ENCODE measurements around the gene TTI1.

Gene TTI1

DNA sequence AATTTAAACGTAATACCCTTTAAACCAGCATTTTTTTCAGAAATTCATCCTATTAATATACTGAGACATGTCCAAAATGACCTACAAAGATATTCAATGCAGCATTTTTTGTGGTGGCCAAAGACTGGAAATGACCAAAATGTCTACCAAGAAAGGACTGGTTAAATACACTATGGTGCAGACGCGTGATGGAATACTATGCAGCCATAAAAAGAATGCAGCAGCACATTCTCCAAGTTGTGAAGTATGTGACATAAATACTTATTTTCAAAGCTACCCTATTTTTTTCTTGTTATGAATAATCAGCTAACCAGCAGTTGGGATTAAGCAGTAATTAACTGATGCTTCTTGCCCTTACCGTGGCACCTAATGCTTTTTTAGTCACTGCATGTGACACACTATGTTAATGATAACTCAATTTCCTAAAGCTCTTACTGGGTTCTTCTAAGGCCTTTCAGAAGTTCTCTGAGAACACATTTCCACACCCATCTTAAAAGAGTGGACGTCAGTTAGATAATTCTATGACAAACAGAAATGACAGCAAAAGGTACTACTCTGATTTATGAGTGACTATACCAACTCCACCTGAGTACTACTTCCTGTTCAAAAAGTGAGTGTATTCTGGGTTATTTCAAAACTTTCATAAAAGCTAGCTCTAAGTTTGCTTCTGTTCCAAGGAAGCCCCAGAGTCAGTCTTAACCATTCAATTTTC lies 24.9 kb downstream of the TTI1 start:
- no peak for DNase-seq

DNA sequence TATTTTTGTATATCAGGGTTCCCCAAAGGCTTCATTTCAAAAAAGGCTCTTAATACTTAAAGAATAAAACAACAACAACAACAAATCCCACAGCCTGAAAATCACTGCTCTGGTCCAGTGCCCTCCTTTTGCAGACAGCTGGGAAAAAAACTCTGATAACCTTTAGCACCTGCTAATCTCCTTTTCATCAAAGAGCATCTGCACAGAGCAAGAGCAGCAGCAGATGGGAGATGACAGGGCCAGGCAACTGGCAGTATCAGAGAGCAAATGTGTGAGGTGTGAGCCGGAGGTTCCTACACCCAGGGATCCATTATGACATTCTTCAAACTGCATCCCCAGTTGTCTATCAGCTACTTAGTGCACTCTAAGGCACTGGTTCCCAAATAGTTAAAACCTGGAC lies 25.7 kb downstream of the TTI1 start:
- no peak for DNase-seq

DNA sequence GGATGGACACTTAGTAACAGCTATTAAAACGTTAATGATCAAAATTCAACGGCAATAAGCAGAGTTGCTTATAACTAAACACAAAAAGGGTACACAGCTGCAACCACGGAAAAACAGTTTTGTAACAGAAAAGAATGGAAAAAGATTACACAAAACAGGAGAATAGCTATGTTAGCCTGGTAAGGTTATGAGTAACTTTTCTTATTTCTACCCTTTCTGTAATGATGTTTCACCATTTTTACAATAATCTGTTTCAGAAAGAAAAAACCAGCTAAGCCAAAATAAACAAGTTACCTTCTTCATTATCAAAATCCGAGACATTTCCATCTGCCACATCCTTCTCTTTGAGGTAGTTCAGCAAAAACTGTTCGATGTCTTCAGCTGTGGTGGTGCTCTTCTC lies 27.4 kb downstream of the TTI1 start:
- DNase-seq, result no peak

DNA sequence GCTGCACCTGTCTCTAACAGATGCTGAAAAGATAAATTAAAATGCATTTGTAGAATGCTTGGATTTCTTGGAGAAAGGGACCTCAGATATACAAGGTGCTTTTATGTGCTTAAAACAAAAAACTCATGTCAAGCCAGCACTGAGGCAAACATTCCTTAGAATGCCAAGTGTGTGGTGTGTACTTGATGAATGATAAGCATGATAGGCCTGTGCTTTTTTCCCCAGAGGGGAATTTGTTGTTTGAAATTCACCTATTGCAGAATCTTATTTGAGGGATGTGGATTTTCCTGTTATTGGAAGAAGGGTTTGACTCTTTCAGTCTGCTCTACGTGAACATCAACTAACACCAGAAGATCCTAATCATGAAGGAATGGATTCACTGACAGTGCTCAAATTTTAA lies 28.8 kb downstream of the TTI1 start:
- DNase-seq, result no peak

DNA sequence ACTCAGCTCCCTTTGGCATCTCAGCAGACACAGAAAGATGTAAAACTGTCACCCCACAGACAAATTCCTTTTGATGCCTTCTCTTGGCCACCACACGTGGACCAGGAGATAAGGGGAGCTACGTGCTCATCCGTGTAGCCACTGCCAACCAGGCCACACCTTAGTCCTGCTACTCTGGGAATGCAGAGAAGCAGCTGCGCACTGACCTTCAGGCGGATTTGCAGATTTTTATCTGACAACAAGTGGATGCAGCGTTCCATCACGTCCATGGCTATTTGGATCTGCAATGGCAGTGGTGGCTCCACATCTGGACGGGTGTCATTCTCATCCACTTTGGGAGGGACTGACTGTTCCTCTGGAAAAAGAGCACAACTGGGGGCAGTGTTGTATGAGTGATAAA lies 30.8 kb downstream of the TTI1 start:
- DNase-seq, result no peak

DNA sequence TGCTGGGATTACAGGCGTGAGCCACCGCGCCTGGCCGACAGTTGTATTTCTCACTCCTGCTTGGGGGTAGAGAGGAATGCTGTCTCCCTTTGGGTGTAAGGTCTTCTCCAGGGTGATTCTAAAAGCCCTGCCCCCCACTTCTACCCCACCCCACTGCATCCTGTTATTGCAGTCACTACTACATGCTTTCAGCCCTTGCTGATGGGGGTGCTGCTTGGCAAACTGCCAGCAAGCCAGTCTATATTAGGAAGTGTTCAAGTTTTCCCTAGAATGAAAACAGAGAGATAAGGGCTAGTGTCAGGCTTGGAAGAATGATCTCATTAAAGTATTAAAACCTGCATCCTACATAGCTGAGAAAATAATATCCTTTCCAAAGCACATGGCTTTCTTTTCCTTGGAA lies 31.3 kb downstream of the TTI1 start:
- DNase-seq, result no peak

DNA sequence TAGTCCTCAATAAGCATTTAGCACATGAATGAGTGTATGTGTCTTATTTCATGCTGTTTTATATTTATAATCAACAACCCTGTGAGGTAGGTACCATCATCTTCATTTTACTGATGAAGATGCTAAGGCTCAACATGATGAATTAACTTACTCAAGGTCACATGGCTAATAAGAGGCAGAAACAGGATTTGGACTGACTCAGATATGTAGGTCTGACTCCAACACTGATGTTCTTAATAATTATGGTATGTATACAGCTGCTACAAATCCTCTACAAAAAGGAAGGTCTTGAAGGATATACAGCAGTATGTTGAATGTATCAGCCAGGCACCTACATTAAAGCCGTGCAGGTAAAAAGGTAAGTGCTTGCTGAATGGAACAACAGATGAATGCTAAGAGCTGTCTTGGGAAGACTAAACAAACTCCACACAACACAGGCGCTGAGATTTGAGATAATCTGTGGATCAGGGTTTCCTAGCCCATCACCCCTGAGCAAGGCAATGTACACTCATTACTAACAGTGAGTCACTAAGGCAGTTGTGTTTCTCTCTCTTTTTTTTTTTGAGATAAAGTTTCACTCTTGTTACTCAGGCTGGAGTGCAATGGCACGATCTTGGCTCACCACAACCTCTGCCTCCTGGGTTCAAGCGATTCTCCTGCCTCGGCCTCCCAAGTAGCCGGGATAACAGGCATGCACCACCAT lies 31.9 kb downstream of the TTI1 start:
- no peak for DNase-seq

DNA sequence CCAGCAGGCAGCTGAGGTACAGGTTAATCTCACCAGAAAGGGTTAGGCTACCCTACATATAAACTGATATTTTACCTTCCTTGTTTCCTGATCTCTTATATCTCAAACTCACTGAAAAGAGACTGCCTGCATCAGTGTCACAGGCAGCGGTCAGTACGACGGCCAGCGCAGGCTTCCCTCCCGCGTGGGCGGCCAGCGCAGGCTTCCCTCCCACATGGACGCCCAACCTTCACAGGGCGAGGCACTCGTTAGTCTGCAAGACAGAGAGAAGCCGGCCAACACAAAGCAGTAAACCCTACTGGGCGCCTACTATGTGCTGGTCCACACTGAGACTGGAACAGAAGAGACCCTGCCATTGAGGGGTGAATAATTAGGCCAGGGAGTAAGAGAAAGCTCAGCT lies 33.0 kb downstream of the TTI1 start:
- no peak for DNase-seq

DNA sequence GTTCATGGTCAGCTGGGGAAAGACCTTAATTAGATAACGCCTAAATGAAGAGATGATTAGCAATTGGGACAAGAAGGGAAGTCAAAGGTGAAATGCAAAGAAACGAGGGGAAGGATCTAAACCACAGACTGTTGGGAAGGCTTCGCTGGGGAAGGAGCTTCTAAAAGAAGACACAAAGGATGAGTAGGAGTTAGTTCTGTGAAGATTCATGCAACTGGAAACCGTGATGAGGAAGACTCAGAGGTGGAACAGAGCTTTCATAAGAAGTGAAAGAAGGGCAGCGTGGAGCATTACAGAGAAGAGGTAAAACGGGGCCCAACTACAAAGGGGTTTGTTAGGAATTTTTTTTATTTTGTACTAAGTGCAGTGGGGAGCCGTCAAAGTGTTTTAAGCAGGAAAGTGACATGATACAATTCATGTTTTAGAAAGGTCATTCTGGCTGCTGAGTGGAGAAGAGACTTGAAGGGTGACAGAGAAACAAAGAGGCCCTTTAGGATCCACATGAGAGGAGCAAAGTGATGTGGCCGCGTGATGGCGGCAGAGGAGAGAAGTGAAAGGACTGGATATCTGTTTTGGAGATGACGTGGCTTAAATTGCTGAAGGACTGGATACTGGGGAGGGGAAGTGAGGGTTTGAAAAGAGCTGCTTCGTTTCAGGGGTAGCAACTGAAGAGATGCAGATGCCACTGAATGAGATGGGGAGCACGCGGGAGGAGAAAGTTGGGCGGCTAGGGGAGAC lies 33.6 kb downstream of the TTI1 start:
- no peak for DNase-seq

DNA sequence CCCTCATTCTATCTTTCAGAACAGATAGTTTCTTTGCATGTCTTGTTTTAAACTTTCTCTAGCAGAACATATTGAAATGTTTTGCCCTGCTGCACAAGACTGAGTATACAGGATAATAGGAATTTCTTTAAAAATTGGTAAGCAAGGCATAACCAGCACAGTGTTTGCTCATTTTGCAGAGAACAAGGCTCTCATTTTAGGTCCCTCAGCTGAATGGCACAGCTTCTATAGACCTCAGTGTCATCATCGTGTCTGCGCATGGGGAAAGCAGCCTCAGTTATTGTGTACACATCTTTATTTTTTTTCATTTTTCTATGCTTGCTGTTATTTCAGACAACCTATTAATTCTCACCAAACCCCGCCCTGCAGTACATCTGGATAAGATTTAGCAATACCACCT lies 35.7 kb downstream of the TTI1 start:
- no peak for DNase-seq

DNA sequence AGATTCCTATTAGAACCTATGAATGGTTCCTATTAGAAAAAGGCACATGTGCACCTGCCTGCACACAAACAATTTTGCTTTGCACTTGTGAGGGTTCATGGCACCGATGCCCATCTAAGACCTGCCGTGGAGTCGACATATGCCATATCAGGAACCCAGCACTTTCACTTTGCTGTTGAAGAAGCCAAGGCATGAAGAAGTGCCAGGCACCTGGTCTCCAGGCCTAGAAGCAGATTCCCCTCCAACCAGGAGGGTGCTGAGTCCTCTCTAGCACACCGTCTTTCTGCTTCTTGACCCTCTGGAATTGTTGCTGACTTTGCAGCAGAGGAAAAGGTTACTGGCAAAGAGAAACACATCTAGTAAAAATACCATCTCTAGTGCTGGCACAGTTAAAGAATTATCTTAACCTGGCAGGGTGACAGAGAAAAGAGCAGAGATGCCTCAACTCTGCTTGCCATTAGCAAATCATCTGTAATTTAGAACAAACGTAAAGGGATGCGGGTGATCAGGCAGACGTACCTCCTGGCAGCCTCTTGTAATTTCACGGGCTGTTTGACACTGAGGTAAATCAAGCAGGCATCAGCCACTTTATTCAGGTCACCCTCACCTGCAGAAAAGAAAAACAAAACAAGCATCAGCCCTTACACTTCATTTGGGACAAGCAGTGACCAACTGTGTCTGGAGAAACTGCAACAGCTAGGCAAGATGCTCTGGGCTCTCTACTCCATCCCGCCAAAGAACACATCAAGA lies 37.2 kb downstream of the TTI1 start:
- no peak for DNase-seq

DNA sequence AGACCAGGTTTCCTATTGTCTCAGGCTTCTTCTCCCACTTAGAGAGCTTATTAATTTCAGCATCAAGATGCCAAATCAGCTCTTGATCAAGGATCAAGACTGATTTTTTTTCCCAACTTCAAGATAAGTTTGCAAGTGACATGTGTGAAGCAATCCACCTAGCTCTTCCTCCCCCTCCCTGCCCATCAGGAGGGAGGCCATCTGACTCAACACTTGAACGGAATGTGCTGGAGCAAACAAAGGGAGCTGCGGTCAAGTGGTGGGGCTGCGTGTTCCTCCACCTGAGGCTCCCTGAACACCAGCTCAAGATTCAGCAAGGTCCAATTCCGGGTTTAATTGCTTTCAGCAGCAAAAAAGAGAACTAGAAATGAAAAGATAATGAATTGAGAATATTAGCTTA lies 38.7 kb downstream of the TTI1 start:
- DNase-seq, result no peak

DNA sequence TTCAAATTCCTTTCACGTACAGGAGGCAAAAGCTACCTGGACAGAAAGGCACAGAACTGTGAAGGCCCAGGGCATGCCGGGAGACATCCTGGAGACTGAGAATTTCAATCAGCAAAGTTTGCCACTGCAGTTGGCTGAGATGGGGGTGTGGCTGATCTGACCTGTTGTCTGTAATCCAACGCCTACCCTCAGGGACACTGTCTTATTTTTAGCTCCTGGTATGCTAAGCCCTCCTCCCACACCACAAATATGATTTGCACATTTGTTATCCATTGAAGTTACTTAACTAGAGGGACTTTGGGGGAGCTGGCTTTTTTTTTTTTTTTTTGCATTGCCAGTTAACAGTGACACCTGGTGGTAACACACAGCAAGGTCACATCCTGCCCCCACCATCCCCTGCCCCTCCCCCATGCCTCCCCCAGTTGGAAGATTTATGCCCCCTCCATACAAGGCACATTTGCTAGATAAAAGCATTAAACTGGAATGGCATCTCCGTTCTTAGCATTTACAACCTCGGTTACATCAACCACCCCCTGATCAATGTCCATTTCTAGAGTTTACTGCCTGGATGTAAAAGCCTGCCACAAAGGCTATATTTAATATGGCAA lies 40.4 kb downstream of the TTI1 start:
- peak in 1 of 2 experiments; percentile 30 for DNase-seq

DNA sequence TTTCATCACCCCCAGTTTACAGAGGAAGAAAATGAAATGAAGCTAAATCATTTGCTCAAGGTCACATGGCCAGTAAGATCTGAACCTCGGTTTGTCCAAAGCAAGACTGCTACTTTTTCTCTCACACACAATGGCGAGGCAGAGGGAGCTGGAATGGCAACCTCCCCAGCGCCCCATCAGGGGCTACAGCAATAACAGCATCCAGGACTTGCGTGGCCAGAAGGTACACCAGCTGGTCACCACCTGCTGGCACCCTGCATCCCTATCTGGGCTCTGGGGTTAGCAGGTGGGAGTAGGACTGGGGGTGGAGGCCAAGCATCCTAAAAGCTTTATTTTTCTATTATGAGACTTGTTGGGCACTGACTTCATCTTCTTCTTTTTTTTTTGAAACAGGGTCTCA lies 41.3 kb downstream of the TTI1 start:
- no peak for DNase-seq

DNA sequence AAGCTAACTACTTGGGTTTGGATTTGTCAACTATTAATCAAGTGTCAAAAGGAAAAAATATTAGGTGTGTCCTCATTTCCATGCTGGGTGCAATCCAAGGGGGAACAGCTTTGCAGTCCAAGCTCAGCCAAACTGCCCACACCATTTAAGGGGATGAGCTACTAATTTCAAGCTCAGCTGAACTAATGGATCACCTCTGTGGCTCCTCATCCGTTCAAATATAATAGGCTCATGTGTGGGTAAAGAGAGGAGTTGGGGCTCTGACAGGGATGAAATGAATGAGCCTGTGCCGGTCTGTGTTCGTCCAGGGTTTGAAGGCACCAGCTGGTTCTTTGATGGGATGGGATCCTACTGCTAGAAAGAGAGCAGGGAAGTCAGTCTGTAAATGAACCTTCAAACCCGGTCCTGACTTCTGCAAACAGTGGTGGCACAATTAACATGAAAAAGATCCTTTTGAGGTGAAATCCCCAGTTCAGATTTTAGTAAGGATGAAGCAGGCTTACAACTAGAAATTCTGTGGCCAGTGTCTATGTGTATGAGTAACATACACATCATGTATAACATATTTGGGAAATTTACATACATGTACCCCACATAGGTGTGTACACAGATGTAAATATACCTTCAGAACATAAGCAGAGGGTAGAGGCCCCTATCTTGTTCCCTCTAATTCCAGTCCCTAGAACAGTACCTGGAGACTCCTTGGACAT lies 41.9 kb downstream of the TTI1 start:
- DNase-seq, result no peak

DNA sequence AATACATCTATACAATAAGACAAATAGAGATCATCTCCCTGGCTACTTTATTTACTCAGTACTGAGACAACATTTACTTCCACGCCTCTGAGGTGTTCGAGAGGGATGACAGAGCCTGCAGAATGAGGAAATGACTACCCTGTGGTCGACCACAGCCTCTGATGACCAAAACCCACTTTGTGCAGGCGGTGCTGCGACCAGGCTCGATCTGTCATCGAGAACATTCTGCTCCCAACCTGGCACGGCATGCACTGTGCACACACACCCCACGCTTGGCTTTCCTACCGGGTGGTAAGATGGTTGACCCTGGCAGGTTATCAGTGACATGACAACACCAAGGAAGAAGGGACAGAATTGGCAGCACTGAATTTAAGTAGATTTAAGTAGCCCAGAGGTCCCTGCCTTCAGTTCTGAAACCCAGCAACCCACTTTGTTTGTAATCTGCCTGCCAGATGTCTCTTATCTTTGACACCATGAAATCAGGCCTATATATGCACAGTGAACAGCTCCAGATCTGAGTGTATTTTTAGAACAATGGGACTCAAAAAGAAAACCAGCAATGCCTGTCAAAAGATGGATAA lies 42.6 kb downstream of the TTI1 start:
- DNase-seq, result no peak

DNA sequence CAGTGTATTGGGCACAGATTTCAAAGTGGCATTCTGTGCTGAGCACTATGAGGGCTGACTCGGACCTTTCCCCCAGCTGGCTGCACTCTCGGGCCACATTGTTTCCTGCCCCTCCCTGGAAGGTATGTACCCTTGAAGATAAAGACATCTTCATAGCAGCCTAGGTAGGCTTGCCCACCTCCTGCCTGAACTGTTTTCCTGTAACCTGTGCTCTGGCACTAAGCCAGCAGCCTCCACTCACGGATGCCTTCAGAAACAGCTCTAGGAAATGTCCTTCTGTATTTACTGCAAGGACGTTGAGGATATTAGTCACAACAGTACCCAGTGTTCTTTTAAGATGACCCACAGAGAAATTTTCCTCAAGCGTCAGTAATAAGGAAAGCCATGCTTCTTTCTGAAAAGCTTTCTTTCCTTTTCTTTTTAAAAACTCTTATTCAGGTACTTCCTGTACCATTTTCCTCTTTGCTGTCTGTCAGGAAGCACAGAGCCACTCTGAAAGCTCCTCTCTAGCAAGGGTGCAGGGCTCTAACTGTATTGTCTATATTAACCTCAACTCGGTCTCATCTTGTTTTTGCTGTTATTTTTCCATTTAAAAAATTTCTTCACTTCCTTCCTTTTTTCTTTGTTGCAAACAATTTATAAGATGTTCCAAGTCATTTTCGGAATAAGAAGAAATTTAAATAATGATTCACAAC lies 43.5 kb downstream of the TTI1 start:
- DNase-seq, result no peak

DNA sequence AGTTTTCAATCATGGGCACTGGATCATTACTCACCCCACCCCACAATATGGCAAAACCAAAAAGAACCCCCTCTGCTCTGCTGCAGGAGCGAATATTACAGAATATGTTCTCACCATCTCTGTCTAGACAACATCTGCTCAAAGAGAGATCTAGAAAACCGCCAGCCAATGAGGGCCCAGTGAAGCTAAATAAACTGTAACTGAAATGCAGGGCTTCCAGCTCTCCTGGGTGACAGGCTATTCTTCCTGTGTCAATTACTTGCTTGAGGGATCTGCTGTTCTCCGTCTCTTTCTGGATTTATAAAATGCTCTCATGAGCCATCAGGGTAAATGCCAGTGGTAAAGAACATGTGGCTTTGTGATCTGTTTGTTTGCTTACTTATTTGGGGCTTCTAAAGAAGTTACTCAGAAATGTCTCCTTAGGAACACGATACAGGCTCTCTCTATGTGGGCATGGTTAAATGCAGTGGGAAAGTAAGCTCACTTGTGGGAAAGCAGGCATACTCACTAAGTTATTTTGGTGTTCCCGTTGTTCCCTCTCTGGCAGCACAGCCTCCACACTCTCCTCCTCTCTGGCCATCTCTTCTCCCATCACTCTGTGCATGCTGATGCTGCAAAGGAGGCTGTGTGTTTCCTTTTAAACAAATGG lies 44.8 kb downstream of the TTI1 start:
- no peak for DNase-seq

DNA sequence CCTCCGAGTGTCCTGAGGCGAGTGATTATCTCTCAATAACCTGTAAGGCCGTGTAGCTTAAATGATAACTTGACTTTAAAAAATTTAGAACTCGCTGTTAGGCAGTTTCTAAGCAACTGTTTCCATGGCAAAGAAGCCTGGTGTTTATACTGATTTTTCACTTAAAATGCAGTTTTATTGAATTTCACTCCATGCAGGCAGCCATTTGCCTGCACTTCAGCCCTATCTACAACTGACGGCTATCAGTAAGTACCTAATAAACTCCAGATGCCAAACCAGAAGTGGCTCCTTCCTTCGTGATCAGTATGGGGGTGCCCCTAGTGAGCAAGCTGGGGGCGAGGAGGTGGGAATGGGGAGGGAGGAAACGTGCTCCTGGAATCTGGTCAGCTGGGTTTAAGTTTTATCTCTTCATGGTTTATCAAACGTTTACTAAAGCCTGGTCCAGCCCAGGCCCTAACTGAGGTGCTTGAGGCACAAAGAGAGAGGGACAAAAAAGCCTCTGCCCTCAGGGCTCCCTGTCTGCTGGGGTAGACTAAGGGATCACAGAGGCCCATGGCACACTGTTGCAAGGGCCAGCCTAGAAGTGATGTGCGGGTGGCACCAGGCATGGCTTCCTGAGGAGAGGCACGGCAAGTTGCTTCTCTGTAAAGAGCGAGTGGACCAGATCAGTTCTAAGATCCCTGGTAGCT lies 45.5 kb downstream of the TTI1 start:
- no peak for DNase-seq
